Measurements from ENCODE around the gene CRTC1.

Gene CRTC1

DNA sequence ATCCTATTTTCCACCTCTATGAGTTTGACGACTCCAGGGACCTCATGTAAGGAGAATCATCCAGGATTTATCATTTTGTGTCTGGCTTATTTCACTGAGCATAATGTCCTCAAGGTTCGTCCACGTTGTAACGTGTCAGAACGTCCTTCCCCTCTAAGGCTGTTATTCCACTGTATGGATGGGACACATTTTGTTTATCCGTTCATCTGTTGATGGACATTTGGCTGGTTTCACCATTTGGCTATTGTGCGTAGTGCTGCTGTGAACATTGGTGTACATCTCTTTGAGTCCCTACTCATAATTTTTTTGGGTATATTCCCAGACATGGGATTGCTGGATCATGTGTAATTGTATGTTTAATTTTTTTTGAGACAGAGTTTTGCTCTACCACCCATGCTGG is 21.5 kb downstream of the CRTC1 start:
- TF ChIP-seq, protein P1, sequence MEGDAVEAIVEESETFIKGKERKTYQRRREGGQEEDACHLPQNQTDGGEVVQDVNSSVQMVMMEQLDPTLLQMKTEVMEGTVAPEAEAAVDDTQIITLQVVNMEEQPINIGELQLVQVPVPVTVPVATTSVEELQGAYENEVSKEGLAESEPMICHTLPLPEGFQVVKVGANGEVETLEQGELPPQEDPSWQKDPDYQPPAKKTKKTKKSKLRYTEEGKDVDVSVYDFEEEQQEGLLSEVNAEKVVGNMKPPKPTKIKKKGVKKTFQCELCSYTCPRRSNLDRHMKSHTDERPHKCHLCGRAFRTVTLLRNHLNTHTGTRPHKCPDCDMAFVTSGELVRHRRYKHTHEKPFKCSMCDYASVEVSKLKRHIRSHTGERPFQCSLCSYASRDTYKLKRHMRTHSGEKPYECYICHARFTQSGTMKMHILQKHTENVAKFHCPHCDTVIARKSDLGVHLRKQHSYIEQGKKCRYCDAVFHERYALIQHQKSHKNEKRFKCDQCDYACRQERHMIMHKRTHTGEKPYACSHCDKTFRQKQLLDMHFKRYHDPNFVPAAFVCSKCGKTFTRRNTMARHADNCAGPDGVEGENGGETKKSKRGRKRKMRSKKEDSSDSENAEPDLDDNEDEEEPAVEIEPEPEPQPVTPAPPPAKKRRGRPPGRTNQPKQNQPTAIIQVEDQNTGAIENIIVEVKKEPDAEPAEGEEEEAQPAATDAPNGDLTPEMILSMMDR (IDR thresholded peaks at IDR 0.05; ENCODE audit: control insufficient read depth, insufficient read depth, low read depth, low read length, missing control alignments) = no peak
- no peak for DNase-seq (ENCODE audit: low read depth)
- H3K4me3 ChIP-seq (ENCODE audit: control insufficient read depth, low read depth, low read length) = no peak overlapping the region

DNA sequence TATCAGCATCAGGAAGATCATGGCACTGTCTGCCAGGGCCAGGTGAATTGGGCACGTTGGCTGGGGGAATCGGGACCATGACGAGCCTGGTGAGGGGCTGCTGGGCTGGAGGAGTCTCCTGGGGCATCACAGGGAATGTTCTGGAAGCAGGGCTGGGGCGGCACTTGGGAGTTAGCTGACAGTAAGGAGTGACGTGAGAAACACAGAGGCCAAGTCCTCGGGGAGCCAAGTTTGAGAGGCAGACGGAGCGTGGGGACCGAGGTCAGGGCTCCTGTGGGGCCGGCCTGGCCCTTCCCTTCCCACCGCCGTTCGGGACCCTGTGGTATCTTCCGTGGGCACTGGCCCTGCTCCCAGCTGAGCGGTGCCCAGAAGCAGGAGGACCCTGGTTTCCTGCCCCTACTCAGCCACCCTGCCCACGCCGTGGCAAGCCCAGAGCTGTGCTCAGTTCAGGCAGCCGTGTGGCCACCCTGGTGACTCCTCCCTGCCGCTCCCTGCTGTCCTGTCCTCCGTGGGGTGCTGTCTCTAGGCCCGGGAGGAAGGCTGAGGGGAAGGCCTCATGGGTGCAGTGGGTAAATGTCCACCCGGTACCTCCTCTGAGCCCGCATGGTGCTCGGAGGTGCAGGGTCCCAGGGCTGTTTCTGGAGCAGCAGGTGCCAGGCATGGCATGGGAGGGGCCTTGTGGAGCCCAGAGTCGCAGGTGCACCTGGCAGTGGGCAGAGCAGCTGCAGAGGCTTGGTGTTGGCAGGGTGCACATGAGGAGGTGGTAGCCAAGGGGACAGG is 25.2 kb downstream of the CRTC1 start:
- no peak for DNase-seq (ENCODE audit: low read depth)
- TF ChIP-seq, protein P1 (IDR thresholded peaks at IDR 0.05; ENCODE audit: control insufficient read depth, insufficient read depth, low read depth, low read length, missing control alignments) = no peak
- H3K4me3 ChIP-seq (ENCODE audit: control insufficient read depth, low read depth, low read length) = no peak overlapping the region

- no peak overlapping the region for H3K4me3 ChIP-seq (ENCODE audit: control insufficient read depth, low read depth, low read length)
- TF ChIP-seq, protein P1 (IDR thresholded peaks at IDR 0.05; ENCODE audit: control insufficient read depth, insufficient read depth, low read depth, low read length, missing control alignments) = no peak
- DNase-seq (ENCODE audit: low read depth) = no peak
Measured at GRCh38 chr19:18709546-18709945, 26.1 kb downstream of the CRTC1 start.

- TF ChIP-seq, protein P1 (IDR thresholded peaks at IDR 0.05; ENCODE audit: control insufficient read depth, insufficient read depth, low read depth, low read length, missing control alignments) = no peak
- no peak for DNase-seq (ENCODE audit: low read depth)
- no peak overlapping the region for H3K4me3 ChIP-seq (ENCODE audit: control insufficient read depth, low read depth, low read length)
Measured at GRCh38 chr19:18710186-18710585, 26.7 kb downstream of the CRTC1 start.

- no peak overlapping the region for H3K4me3 ChIP-seq (ENCODE audit: control insufficient read depth, low read depth, low read length)
- TF ChIP-seq, protein P1 (IDR thresholded peaks at IDR 0.05; ENCODE audit: control insufficient read depth, insufficient read depth, low read depth, low read length, missing control alignments) = no peak
- DNase-seq (ENCODE audit: low read depth) = no peak
Measured at GRCh38 chr19:18710996-18711751, 27.7 kb downstream of the CRTC1 start.

GRCh38 chr19:18711893-18712292 is 28.4 kb downstream of the CRTC1 start:
- no peak overlapping the region for H3K4me3 ChIP-seq (ENCODE audit: control insufficient read depth, low read depth, low read length)
- DNase-seq (ENCODE audit: low read depth) = no peak
- TF ChIP-seq, protein P1 (IDR thresholded peaks at IDR 0.05; ENCODE audit: control insufficient read depth, insufficient read depth, low read depth, low read length, missing control alignments) = no peak
